Gastrocnemius medialis (tissue), 4 donors: ENCODE results near the gene RNF144A.

Source experiments
- POLR2A ChIP-seq, 2 donors: fragments of 450-650 bp; IDR thresholded peaks; one replicate each; pipeline ENCODE4 v1.6.1; 2017; ENCODE audit warnings: antibody characterized with exemption in 2 of 2, mild to moderate bottlenecking in 2 of 2, moderate library complexity in 2 of 2
- TF ChIP-seq, protein P1 (sequence below), 5 experiments: fragments of 450-650 bp in 3 of 5; fragments of 200-600 bp in 2 of 5; sonication (generic) in 2 of 5; IDR thresholded peaks in 4 of 5; conservative IDR thresholded peaks in 1 of 5; 1 replicate in 4 of 5; 2 replicates in 1 of 5; pipeline ENCODE4 v1.5.1; 2016 to 2019; ENCODE audit warnings: antibody characterized with exemption in 5 of 5, mild to moderate bottlenecking in 3 of 5, moderate library complexity in 3 of 5

DNA sequence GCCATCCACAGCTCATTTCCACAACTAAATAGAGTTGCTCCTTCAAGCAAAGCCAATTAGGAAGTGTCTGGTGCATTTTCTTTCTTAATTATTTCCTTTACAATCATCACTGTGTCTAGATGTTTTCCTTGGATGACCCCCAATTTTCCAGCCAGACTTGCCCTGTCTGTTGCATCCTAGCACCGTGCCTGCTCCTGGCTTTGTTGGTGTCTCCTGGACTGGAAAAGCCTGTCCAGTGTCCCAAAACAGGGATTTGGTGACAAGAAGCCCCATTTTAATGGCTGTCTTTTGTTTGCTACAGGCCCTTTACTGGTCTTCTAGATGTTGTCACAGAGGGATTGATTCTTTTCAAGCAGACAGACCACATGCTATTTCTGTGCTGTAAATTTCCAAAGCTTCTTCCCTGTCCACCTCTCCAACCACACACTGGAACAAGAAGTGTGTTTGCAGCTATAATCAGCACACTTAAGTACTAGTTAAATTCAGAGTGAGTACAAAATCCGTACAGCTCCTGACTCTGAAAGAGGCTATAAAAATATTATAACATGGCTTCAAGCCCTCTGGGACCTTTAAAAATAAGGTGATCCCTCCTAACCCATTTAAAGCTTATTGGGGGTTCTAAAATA is 38.4 kb downstream of the RNF144A start:
- TF ChIP-seq, protein P1, sequence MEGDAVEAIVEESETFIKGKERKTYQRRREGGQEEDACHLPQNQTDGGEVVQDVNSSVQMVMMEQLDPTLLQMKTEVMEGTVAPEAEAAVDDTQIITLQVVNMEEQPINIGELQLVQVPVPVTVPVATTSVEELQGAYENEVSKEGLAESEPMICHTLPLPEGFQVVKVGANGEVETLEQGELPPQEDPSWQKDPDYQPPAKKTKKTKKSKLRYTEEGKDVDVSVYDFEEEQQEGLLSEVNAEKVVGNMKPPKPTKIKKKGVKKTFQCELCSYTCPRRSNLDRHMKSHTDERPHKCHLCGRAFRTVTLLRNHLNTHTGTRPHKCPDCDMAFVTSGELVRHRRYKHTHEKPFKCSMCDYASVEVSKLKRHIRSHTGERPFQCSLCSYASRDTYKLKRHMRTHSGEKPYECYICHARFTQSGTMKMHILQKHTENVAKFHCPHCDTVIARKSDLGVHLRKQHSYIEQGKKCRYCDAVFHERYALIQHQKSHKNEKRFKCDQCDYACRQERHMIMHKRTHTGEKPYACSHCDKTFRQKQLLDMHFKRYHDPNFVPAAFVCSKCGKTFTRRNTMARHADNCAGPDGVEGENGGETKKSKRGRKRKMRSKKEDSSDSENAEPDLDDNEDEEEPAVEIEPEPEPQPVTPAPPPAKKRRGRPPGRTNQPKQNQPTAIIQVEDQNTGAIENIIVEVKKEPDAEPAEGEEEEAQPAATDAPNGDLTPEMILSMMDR (IDR thresholded peaks at IDR 0.05 in 4 of 5, conservative IDR thresholded peaks at IDR 0.05 in 1 of 5), result no peak
- no peak for TF ChIP-seq POLR2A (IDR thresholded peaks at IDR 0.05)
